ENCODE data around the gene SLC39A11. TPM values are rescaled to one million over a fixed set of nuclear protein-coding genes. Genes with fewer than 3 reads are reported as not detected.
"Not testable (repeated sequence)": the region's sequence is repeated elsewhere in the genome, so short reads cannot be mapped to it uniquely, and the experiment has no call there.

SLC39A11 gene
- total RNA-seq, 1 donor from 2014 or later, result 4.9 TPM

DNA sequence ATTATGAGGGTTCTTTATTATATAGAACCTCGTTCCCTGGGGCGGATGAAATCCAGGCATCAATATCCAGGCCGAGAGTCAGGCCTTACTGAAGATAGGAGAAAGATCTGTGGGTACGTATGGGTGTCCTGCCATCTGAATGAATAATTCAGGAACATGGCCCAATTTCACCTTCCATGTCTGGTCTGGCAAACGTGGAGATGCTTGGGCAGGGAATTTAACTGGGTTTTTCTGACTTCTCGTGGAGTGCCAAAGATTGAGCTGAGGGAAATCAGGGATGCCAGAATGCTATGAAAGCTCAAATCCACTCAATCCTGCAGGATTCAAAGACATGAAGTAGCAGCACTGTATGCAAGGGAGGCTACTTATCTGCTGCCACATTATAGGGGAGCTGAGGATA lies 302.8 kb downstream of the SLC39A11 start:
- Histone ChIP-seq H3K27ac (no peak overlapping the region), H3K36me3 (peaks cover 0 to 16% of the 10 kb centered on the region in 2 donors), H3K9me3 (peaks cover 0 to 10% of the 10 kb centered on the region in 2 donors), H3K27me3 (no peaks in the 10 kb centered on the region), H3K4me3 (no peak overlapping the region), H3K4me1 (no peaks in the 10 kb centered on the region)
- DNase-seq (ENCODE audit: low spot score in 2 of 2), result no peak
- intact Hi-C loops (cut with DNase I), result no loop called here
- TF ChIP-seq, protein P1, sequence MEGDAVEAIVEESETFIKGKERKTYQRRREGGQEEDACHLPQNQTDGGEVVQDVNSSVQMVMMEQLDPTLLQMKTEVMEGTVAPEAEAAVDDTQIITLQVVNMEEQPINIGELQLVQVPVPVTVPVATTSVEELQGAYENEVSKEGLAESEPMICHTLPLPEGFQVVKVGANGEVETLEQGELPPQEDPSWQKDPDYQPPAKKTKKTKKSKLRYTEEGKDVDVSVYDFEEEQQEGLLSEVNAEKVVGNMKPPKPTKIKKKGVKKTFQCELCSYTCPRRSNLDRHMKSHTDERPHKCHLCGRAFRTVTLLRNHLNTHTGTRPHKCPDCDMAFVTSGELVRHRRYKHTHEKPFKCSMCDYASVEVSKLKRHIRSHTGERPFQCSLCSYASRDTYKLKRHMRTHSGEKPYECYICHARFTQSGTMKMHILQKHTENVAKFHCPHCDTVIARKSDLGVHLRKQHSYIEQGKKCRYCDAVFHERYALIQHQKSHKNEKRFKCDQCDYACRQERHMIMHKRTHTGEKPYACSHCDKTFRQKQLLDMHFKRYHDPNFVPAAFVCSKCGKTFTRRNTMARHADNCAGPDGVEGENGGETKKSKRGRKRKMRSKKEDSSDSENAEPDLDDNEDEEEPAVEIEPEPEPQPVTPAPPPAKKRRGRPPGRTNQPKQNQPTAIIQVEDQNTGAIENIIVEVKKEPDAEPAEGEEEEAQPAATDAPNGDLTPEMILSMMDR (IDR thresholded peaks at IDR 0.05), result no peak

DNA sequence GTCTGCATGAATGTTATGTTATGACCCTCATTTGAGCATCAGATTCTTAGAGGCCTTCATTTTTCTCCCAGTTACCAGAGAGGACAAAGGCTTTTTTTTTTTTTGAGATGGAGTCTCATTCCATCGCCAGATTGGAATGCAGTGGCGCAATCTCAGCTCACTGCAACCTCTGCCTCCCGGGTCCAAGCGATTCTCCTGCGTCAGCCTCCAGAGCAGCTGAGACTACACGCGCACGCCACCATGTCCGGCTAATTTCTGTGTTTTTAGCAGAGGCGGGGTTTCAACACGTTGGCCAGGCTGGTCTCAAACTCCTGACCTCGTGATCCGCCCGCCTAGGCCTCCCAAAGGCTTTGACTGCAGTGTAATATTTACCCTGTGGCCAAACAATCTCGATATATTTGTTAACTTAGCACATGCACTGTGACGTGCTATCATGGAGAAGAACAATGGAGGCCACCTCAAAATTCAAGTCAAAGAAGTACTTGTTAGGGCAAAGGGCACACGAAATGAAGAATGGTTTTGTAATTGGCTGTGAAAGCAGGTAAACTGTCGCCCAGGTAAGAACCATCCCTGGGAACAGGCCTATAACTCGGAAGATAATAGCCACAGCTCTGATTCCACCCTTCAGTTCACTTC lies 303.4 kb downstream of the SLC39A11 start:
- no peak overlapping the region for H3K4me3 ChIP-seq
- no peak for DNase-seq (ENCODE audit: low spot score in 2 of 2)
- H3K27me3 ChIP-seq, result no peaks in the 10 kb centered on the region
- no peak overlapping the region for H3K27ac ChIP-seq
- peaks cover 0 to 13% of the 10 kb centered on the region in 2 donors for H3K36me3 ChIP-seq
- peaks cover 0 to 6% of the 10 kb centered on the region in 2 donors for H3K9me3 ChIP-seq
- intact Hi-C loops (cut with DNase I), result no loop called here
- H3K4me1 ChIP-seq, result no peaks in the 10 kb centered on the region
- TF ChIP-seq, protein P1 (IDR thresholded peaks at IDR 0.05), result no peak

DNA sequence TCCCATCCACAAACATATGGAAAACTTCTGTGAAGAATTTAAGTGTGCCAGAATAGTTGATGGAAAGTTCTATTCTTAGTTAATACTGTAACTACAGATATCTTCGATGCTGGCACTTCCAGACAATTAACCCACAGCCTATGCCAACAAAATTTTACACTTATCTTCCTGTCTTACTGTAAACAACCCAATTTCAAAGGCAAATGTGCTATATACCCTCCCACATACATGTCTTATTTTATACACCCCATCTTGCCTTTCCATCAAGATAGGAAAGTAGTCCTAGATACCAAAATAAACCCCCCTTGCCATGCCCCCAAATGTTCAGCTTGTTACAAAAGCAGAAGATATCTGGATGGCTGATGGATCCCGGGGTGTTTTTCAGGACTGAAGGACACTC lies 306.3 kb downstream of the SLC39A11 start:
- no peaks in the 10 kb centered on the region for H3K4me1 ChIP-seq
- no peak for DNase-seq (ENCODE audit: low spot score in 2 of 2)
- H3K9me3 ChIP-seq, result no peaks in the 10 kb centered on the region
- TF ChIP-seq, protein P1 (IDR thresholded peaks at IDR 0.05), result no peak
- H3K36me3 ChIP-seq, result no peaks in the 10 kb centered on the region
- H3K27ac ChIP-seq, result no peak overlapping the region
- intact Hi-C loops (cut with DNase I), result no loop called here
- no peaks in the 10 kb centered on the region for H3K27me3 ChIP-seq
- no peak overlapping the region for H3K4me3 ChIP-seq

DNA sequence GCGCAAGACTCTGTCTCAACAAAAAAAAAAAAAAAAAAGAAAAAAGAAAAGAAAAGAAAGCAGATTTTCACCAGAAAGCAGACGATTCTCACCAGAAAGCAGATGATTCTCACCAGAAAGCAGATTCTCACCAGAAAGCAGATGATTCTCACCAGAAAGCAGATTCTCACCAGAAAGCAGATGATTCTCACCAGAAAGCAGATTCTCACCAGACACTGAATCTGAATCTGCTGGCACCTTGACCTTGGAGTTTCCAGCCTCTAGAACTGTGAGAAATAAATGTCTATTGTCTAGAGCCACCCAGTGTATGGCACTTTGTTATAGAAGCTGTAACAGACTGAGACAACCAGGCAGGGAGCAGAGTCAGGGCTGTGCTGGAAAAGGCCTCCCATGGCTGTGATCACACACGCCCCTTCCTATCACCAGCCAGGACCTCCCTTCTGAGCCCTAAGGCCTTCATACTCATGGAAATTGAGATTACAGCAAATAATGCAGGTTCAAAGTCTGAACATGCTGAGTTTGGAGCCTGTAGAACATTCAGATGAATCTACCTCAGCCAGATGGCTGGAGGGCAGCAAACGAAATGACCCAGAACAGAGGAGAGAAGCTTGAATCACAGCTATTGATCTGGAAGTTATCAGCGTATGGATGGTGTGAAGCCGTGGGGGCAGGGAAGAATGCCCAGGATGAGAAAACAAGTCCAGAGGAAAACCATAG lies 309.3 kb downstream of the SLC39A11 start:
- H3K9me3 ChIP-seq, result no peaks in the 10 kb centered on the region
- no peak for DNase-seq (ENCODE audit: low spot score in 2 of 2)
- TF ChIP-seq, protein P1 (IDR thresholded peaks at IDR 0.05), result no peak
- no peaks in the 10 kb centered on the region for H3K36me3 ChIP-seq
- no peaks in the 10 kb centered on the region for H3K4me1 ChIP-seq
- intact Hi-C loops (cut with DNase I), result no loop called here
- H3K4me3 ChIP-seq, result no peak overlapping the region
- H3K27me3 ChIP-seq, result no peaks in the 10 kb centered on the region
- no peak overlapping the region for H3K27ac ChIP-seq

DNA sequence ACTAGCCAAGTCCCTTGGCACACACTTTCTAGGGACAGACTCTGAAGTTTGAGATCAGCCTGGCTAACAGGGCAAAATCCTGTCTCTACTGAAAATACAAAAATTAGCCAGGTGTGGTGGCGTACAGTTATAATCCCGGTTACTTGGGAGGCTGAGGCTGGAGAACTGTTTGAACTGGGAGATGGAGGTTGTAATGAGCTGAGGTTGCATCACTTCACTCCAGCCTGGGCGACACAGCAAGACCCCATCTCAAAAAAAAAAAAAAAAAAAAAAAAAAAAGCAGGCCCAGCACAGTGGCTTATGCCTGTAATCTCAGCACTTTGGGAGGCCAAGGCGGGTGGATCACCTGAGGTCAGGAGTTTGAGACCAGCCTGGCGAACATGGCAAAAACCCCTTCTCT lies 310.1 kb downstream of the SLC39A11 start:
- H3K36me3 ChIP-seq; DNase-seq (ENCODE audit: low spot score in 2 of 2); intact Hi-C loops (cut with DNase I); H3K4me1 ChIP-seq; H3K27me3 ChIP-seq; H3K9me3 ChIP-seq; H3K4me3 ChIP-seq; H3K27ac ChIP-seq: not testable (repeated sequence)
